IPS-18a (cell line): Measurements from ENCODE around the gene CYP26B1.

Experiments
- H3K27ac ChIP-seq: one replicate; pipeline ENCODE4 v1.5.1; 2013; ENCODE audit warnings: low read length
- H3K27me3 ChIP-seq: one replicate; pipeline ENCODE4 v1.6.1; 2013; ENCODE audit warnings: mild to moderate bottlenecking, low read length; ENCODE audit not compliant: control insufficient read depth, insufficient read depth
- H3K36me3 ChIP-seq: one replicate; pipeline ENCODE4 v1.6.1; 2013; ENCODE audit warnings: low read depth, low read length; ENCODE audit not compliant: control insufficient read depth
- H3K4me1 ChIP-seq: one replicate; pipeline ENCODE4 v1.6.1; 2013; ENCODE audit warnings: low read depth, low read length; ENCODE audit not compliant: control insufficient read depth
- H3K4me3 ChIP-seq: one replicate; pipeline ENCODE4 v1.5.1; 2013; ENCODE audit warnings: low read length
- H3K9ac ChIP-seq: one replicate; pipeline ENCODE4 v1.6.1; 2013; ENCODE audit warnings: mild to moderate bottlenecking, low read length, moderate library complexity
- H3K9me3 ChIP-seq: one replicate; pipeline ENCODE4 v1.6.1; 2013; ENCODE audit warnings: low read depth, low read length; ENCODE audit not compliant: control insufficient read depth

The CYP26B1 gene

GRCh38 chr2:72131371-72131891 lies 16.2 kb downstream of the CYP26B1 start:
- Histone ChIP-seq H3K4me3 (no peak overlapping the region), H3K27ac (no peak overlapping the region), H3K27me3 (no peaks in the 10 kb centered on the region), H3K4me1 (peaks cover 4% of the 10 kb centered on the region), H3K36me3 (no peaks in the 10 kb centered on the region), H3K9ac (no peak overlapping the region), H3K9me3 (no peaks in the 10 kb centered on the region)

- no peak overlapping the region for H3K4me3 ChIP-seq
Measured at GRCh38 chr2:72130659-72131360, 16.9 kb downstream of the CYP26B1 start.

GRCh38 chr2:72129681-72130340 lies 17.9 kb downstream of the CYP26B1 start:
- Histone ChIP-seq H3K27ac (no peak overlapping the region), H3K4me1 (peaks cover 4% of the 10 kb centered on the region)

More at GRCh38 chr2:72130659-72131360, 16.9 kb downstream of the CYP26B1 start:
- Histone ChIP-seq H3K9me3 (no peaks in the 10 kb centered on the region), H3K27ac (no peak overlapping the region), H3K27me3 (no peaks in the 10 kb centered on the region), H3K9ac (no peak overlapping the region), H3K4me1 (peaks cover 4% of the 10 kb centered on the region), H3K36me3 (no peaks in the 10 kb centered on the region)

GRCh38 chr2:72128843-72129227 lies 18.8 kb downstream of the CYP26B1 start:
- Histone ChIP-seq H3K4me3 (no peak overlapping the region), H3K27ac (no peak overlapping the region)

More at GRCh38 chr2:72129681-72130340, 17.9 kb downstream of the CYP26B1 start:
- H3K27me3 ChIP-seq, result no peaks in the 10 kb centered on the region
- no peaks in the 10 kb centered on the region for H3K36me3 ChIP-seq
- H3K4me3 ChIP-seq, result no peak overlapping the region
- H3K9me3 ChIP-seq, result no peaks in the 10 kb centered on the region
- H3K9ac ChIP-seq, result no peak overlapping the region

GRCh38 chr2:72128059-72128842 lies 19.4 kb downstream of the CYP26B1 start:
- H3K9ac ChIP-seq, result no peak overlapping the region
- H3K27me3 ChIP-seq, result no peaks in the 10 kb centered on the region
- H3K4me3 ChIP-seq, result no peak overlapping the region
- no peaks in the 10 kb centered on the region for H3K9me3 ChIP-seq
- no peaks in the 10 kb centered on the region for H3K36me3 ChIP-seq
- H3K27ac ChIP-seq, result no peak overlapping the region
- peaks cover 4% of the 10 kb centered on the region for H3K4me1 ChIP-seq

More at GRCh38 chr2:72128843-72129227, 18.8 kb downstream of the CYP26B1 start:
- Histone ChIP-seq H3K27me3 (no peaks in the 10 kb centered on the region), H3K4me1 (peaks cover 4% of the 10 kb centered on the region), H3K9me3 (no peaks in the 10 kb centered on the region), H3K36me3 (no peaks in the 10 kb centered on the region), H3K9ac (no peak overlapping the region)

- H3K4me3 ChIP-seq, result no peak overlapping the region
- H3K4me1 ChIP-seq, result peaks cover 4% of the 10 kb centered on the region
- H3K27ac ChIP-seq, result no peak overlapping the region
- no peaks in the 10 kb centered on the region for H3K9me3 ChIP-seq
- no peak overlapping the region for H3K9ac ChIP-seq
- H3K36me3 ChIP-seq, result no peaks in the 10 kb centered on the region
- H3K27me3 ChIP-seq, result no peaks in the 10 kb centered on the region
Measured at GRCh38 chr2:72127401-72128058, 20.1 kb downstream of the CYP26B1 start.

GRCh38 chr2:72126186-72127100 lies 21.2 kb downstream of the CYP26B1 start:
- no peaks in the 10 kb centered on the region for H3K36me3 ChIP-seq
- H3K27me3 ChIP-seq, result no peaks in the 10 kb centered on the region
- H3K9ac ChIP-seq, result no peak overlapping the region
- H3K4me3 ChIP-seq, result no peak overlapping the region
- H3K4me1 ChIP-seq, result peaks cover 4% of the 10 kb centered on the region
- H3K9me3 ChIP-seq, result no peaks in the 10 kb centered on the region
- no peak overlapping the region for H3K27ac ChIP-seq

GRCh38 chr2:72124376-72124775 lies 23.3 kb downstream of the CYP26B1 start:
- no peaks in the 10 kb centered on the region for H3K4me1 ChIP-seq
- H3K4me3 ChIP-seq, result no peak overlapping the region
- no peak overlapping the region for H3K9ac ChIP-seq
- H3K9me3 ChIP-seq, result no peaks in the 10 kb centered on the region
- no peak overlapping the region for H3K27ac ChIP-seq
- H3K36me3 ChIP-seq, result no peaks in the 10 kb centered on the region
- no peaks in the 10 kb centered on the region for H3K27me3 ChIP-seq

GRCh38 chr2:72121153-72121552 lies 26.5 kb downstream of the CYP26B1 start:
- H3K9ac ChIP-seq, result no peak overlapping the region
- H3K4me1 ChIP-seq, result no peaks in the 10 kb centered on the region
- H3K27ac ChIP-seq, result no peak overlapping the region
- H3K36me3 ChIP-seq, result no peaks in the 10 kb centered on the region
- H3K4me3 ChIP-seq, result no peak overlapping the region
- no peaks in the 10 kb centered on the region for H3K9me3 ChIP-seq
- H3K27me3 ChIP-seq, result no peaks in the 10 kb centered on the region

- Histone ChIP-seq H3K36me3 (no peaks in the 10 kb centered on the region), H3K27ac (no peak overlapping the region), H3K9ac (no peak overlapping the region), H3K4me1 (no peaks in the 10 kb centered on the region), H3K9me3 (no peaks in the 10 kb centered on the region), H3K27me3 (no peaks in the 10 kb centered on the region), H3K4me3 (no peak overlapping the region)
Measured at GRCh38 chr2:72118951-72119350, 28.7 kb downstream of the CYP26B1 start.
